GM21529 (cell line): ENCODE results near the gene TFAP2C.

ENCODE experiments used
- ATAC-seq: cut with Tn5 transposase; IDR thresholded peaks from one replicate; pipeline ENCODE4 v1.9.1; 2021; ENCODE audit not compliant: unreplicated experiment

Gene TFAP2C

GRCh38 chr20:56628873-56629463 is at the start of gene TFAP2C:
TFAP2C (plus strand) TSS chr20:56629306; CDS start chr20:56629545, 239 bp downstream.
- ATAC-seq = no peak

- ATAC-seq = no peak
Measured at GRCh38 chr20:56580226-56580625, 48.9 kb upstream of the TFAP2C start.

- ATAC-seq = no peak
Measured at GRCh38 chr20:56581701-56582100, 47.4 kb upstream of the TFAP2C start.

- ATAC-seq = no peak
Measured at GRCh38 chr20:56582542-56582941, 46.6 kb upstream of the TFAP2C start.

GRCh38 chr20:56584916-56585315 is 44.2 kb upstream of the TFAP2C start:
- no peak for ATAC-seq

DNA sequence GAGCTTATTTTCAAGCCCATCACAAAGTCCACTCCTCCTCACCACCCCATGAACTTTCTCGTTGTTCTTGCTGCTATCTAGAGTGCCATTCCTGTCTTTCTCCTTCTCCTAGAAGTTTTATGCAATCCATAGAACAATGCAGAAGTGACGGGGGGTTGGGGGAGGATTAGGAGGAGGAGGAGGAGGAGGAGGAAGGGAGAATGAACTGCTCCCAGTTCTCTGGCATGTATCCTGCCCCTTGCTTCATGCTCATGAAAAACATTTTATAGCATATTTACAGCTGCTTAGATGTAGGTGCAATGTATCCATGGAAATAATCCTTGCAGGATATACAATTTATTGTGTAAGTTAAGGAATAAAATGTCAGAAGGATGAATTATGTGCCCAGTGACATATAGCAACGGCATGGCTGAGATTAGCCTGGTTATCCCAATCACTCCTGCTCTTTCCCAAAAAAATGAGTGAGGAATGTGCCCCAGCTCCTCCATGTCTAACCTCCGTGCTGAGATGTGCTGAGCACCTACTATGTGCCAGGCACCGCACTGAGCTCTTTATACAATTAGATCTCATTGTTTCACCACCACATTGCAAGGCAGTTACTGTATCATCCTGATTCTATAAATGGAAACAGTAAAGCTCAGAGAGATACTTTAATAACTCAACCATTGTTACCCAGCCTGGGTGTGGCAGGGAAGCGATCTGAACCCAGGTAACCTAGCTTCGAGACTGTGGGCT is 41.6 kb upstream of the TFAP2C start:
- ATAC-seq = no peak

GRCh38 chr20:56588996-56589395 is 40.1 kb upstream of the TFAP2C start:
- no peak for ATAC-seq

- ATAC-seq = no peak
Measured at GRCh38 chr20:56589633-56590032, 39.5 kb upstream of the TFAP2C start.

GRCh38 chr20:56590888-56591287 is 38.2 kb upstream of the TFAP2C start:
- no peak for ATAC-seq

DNA sequence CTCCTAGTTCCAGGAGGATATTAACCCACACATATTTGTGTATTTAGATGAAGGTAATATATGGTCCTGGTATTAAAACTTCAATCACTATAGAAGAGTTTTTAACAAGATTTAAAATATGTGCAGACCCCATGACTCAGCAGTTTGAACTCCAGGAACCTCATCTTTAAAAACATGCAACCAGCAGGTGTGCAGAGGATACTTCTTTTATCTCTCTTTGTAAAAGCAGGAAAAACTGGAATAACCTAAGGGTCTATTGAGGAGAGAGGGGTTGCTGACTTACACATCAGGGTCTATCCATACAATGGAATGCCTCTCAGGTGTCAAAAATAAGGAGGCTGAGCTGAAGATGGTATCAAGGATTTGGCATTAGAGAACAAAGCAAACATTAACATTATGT is 36.9 kb upstream of the TFAP2C start:
- no peak for ATAC-seq

GRCh38 chr20:56592817-56593216 is 36.3 kb upstream of the TFAP2C start:
- no peak for ATAC-seq

DNA sequence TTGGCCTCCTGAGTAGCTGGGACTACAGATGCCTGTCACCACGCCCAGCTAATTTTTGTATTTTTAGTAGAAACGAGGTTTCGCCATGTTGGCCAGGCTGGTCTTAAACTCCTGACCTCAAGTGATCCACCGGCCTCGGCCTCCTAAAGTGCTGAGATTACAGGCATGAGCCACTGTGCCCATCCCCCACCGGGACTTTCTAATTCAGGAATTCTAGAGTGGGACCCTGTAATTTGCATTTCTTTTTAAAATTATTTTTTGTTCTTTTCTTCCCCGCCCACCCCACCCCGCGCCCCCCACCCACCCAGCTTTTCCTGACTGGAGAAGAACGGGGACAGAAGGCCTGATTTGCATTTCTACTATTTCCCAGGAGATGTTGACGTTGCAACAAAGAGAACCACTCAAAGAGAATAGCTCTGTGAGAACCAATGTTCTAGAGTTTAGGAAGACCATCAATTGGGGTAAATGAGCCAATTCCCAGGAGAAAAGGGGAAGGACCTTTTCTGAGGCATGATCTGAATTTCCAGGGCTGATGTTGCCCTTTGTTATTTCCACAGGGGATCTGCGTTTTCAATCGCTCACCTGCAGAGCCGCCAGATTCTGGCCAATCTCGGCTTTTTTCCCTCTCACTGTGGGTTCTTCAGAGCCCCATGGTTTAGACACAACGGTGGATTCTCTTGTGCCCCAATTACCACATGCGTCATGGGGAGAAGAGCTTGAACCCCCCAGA is 33.2 kb upstream of the TFAP2C start:
- ATAC-seq = no peak

DNA sequence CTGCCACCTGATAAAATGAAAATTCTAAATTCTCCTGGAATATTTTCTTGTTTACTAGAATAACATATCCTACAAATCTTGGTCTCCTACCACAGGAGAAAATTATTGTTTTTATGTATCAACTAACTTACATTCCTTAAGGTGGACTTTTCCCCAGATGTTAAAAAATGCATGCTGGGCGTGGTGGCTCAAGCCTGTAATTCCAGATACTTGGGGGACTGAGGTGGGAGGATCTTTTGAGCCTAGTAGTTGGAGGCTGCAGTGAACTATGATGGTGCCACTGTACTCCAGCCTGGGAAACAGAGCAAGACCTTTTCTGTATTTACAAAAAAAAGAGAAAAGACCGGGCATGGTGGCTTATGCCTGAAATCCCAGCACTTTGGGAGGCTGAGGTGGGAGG is 27.9 kb upstream of the TFAP2C start:
- no peak for ATAC-seq

GRCh38 chr20:56604673-56605072 is 24.4 kb upstream of the TFAP2C start:
- ATAC-seq = no peak

DNA sequence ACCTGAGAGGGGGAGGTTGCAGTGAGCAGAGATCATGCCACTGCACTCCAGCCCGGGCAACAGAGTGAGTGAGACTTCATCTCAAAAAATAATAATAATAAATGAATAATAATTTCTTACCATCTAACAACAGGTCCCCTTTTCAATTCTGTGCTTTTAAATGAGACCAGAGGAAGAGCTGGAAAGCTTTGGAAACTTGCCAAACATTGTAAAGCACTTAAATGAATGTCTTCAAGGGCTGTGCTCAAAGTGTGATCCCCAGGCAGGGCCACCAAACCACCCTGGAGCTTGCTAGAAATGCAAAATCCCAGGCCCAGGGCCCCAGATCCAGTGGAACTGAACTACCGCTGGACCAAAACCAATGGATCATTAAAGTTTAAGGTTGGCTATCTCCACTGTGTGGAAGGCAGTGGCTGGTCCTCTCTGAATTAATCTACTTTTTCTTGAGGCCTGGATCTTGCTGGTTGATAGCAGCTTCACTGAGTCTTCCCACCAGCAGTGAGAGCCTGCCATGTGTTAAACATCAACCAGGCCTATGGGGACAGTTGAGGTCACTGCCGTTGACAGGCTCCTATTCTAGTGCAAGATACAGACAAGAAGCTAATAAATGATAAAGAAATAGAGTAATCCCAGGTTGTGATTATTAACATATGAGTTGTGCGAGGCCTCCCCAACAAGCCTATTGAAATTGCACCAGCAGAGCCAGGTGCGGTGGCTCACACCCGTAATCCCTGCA is 23.7 kb upstream of the TFAP2C start:
- no peak for ATAC-seq

DNA sequence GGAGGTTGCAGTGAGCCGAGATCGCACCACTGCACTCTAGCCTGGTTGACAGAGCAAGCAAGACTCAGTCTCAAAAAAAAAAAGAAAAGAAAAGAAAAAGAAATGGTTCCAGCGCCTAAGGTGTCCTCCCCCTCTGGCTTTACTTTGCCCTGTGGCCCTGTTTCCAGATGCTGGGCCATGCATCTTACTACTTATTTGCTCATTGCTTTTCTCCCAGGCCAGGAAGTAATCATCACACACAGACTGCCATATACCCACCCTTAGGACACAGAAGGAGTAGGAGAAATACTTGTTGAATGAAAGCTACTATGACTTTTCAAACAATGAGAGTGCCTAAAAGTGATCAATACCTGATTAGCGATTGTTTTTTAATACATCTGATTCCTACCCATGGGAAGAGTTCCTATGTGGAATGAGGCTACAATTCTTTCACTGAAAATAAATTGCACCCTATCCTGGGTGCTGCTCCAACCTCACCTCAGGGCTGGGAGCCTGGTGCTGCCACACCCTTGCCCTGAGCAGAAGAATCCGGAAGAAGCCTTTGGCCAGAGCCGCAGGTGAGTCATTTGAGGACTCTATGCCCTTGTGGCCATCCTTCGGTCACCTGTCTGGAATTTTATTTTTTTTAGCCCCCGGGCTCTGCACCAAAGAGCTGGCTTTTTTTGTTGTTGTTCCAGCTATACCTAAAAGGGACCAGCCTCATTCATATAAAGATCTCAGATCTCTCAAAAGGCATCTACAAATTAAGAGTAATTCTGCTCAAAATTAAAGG is 22.7 kb upstream of the TFAP2C start:
- ATAC-seq = no peak

DNA sequence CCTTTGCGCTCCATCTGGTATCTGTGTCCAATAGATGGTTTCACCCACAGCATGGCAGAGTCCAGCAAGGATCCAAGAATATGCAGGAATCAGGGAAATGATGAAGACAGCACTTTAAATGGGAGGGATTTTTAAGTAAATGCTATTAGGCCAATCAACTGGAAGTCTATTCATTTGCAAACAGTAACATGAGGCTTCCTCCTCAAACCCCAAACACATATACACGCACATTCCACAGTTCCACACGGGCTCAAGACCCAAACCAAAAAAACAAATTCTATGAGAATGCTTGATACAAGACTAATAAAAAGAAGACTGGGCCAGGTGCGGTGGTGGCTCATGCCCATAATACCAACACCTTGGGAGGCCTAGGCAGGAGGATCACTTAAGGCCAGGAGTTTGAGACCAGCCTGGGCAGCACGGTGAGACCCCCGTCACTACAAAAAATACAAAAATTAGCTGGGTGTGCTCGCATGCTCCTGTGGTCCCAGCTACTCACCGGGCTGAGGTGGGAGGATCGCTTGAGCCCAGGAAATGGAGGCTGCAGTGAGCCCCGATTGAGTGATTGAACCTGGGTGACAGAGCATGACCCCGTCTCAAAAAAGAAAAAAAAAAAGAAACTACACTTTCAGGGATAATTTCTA is 21.9 kb upstream of the TFAP2C start:
- no peak for ATAC-seq

DNA sequence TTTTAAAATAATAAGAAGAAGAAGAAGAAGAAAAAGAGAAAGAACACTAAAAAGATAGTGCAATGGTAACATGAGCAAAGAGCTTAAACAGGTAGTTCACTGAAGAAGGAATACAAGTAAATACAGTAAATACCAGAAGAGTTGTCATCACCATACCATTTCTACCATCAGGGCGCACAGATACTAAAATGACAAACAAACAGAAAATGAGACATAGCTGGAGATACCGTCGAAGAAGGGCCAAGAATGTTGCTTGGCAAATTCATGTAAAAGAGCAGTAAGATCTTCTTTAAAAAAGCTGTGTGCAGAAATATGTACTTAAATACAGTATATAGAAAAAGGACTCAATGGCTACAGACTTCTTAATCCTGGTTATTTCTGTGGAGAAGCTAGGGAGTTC is 20.7 kb upstream of the TFAP2C start:
- no peak for ATAC-seq

- ATAC-seq = no peak
Measured at GRCh38 chr20:56609321-56609720, 19.8 kb upstream of the TFAP2C start.

GRCh38 chr20:56610098-56610497 is 19.0 kb upstream of the TFAP2C start:
- ATAC-seq = no peak
